Mesendoderm (in vitro differentiated cells): Measurements from ENCODE around the gene NAA80.
A peak's percentile ranks its signal among the peaks of the same experiment; 100 is the strongest.

Experiments used
- DNase-seq: peaks from one replicate; pipeline ENCODE4 v3.0.0; 2013
- H2AK5ac ChIP-seq: 2 replicates; pipeline ENCODE4 v1.6.1; 2013; ENCODE audit warnings: low read length, inconsistent platforms
- H2BK120ac ChIP-seq: 2 replicates; pipeline ENCODE4 v1.6.1; 2013; ENCODE audit warnings: low read depth, mild to moderate bottlenecking, low read length, moderate library complexity, mixed read lengths
- H2BK15ac ChIP-seq: replicated peaks from 2 replicates; pipeline ENCODE4 v1.6.1; 2013; ENCODE audit warnings: low read depth, mild to moderate bottlenecking, moderate library complexity
- H2BK5ac ChIP-seq: 2 replicates; pipeline ENCODE4 v1.6.1; 2013; ENCODE audit warnings: low read length, inconsistent platforms
- H3K18ac ChIP-seq: 2 replicates; pipeline ENCODE4 v1.6.1; 2013; ENCODE audit warnings: mild to moderate bottlenecking, low read length, mixed read lengths
- H3K23ac ChIP-seq: one replicate; pipeline ENCODE4 v1.6.1; 2013; ENCODE audit warnings: low read length
- H3K27ac ChIP-seq: 2 replicates; pipeline ENCODE4 v1.5.1; 2013; ENCODE audit warnings: low read depth, mild to moderate bottlenecking, inconsistent platforms, low read length, moderate library complexity
- H3K27me3 ChIP-seq: 2 replicates; pipeline ENCODE4 v1.6.1; 2013; ENCODE audit warnings: low read length, control low read depth, mild to moderate bottlenecking, inconsistent platforms; ENCODE audit not compliant: insufficient read depth, poor library complexity
- H3K36me3 ChIP-seq: 2 replicates; pipeline ENCODE4 v1.6.1; 2013; ENCODE audit warnings: low read length, inconsistent platforms; ENCODE audit not compliant: control insufficient read depth, insufficient read depth
- H3K4ac ChIP-seq: one replicate; pipeline ENCODE4 v1.6.1; 2013; ENCODE audit warnings: low read depth, mild to moderate bottlenecking, low read length, moderate library complexity
- H3K4me1 ChIP-seq: 2 replicates; pipeline ENCODE4 v1.6.1; 2013; ENCODE audit warnings: low read depth, low read length, inconsistent platforms; ENCODE audit not compliant: control insufficient read depth
- H3K4me2 ChIP-seq: 2 replicates; pipeline ENCODE4 v1.6.1; 2013; ENCODE audit warnings: low read length
- H3K4me3 ChIP-seq: 2 replicates; pipeline ENCODE4 v1.5.1; 2013; ENCODE audit warnings: mild to moderate bottlenecking, low read length
- H3K56ac ChIP-seq: one replicate; pipeline ENCODE4 v1.6.1; 2013; ENCODE audit warnings: low read length
- H3K79me1 ChIP-seq: 2 replicates; pipeline ENCODE4 v1.6.1; 2013; ENCODE audit warnings: low read length, inconsistent platforms
- H3K79me2 ChIP-seq: 2 replicates; pipeline ENCODE4 v1.6.1; 2013; ENCODE audit warnings: mild to moderate bottlenecking, low read length; ENCODE audit not compliant: control insufficient read depth, insufficient read depth
- H3K9ac ChIP-seq: 2 replicates; pipeline ENCODE4 v1.6.1; 2013; ENCODE audit warnings: low read length, inconsistent platforms
- H4K5ac ChIP-seq: one replicate; pipeline ENCODE4 v1.6.1; 2013; ENCODE audit warnings: low read length
- H4K8ac ChIP-seq: one replicate; pipeline ENCODE4 v1.6.1; 2013; ENCODE audit warnings: low read depth, mild to moderate bottlenecking, control low read depth, low read length, moderate library complexity
- WGBS: extraction: QIAGEN DNeasy Blood & Tissue Kit; methylation state at CpG from one replicate; pipeline ENCODE4 v1.1.7; 2013; ENCODE audit warnings: low lambda C conversion rate, missing lambda C conversion rate; ENCODE audit not compliant: insufficient coverage; ENCODE audit errors: extremely low coverage; 5-methylcytosine and 5-hydroxymethylcytosine counted together

The NAA80 gene

DNA sequence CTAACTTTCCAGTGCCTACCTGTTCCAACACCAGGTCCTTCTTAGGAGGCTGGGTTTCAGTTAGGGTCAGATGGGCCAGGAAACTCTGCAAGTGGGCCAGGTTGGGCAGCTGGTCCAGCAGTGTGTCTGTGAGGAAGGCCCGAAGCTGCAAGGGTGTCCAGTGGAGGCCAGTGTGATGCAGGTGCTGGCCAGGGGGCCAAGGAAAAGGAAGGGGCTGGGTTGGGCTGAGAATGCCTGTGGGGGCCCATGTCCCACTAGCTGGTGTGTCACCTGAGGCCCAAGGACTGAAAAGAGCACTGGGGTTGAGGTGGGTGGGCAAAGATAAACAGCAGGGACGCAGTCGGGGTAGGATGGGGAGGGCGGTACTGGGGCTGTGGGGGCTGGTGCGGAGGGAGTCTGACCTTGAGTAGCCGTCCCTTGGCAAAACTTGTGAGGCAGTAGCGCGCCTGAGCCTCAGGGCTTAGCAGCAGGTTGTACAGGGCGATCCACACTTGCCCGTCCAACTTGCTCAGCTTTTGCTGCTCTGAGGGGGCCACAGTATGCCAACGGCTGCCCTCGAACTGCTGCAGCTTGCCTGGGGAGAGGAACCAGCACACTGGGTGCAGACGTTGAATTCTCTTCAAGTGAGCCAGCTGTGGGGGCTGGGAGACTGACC lies 42.9 kb upstream of the NAA80 start:
- Histone ChIP-seq H3K79me2 (no peaks in the 10 kb centered on the region), H3K27ac (no peak overlapping the region), H3K36me3 (no peaks in the 10 kb centered on the region), H3K27me3 (peaks cover 10% of the 10 kb centered on the region), H3K79me1 (no peaks in the 10 kb centered on the region), H3K18ac (no peak overlapping the region), H2BK120ac (no peak overlapping the region), H3K4me1 (no peaks in the 10 kb centered on the region), H2BK15ac (no peak overlapping the region), H2BK5ac (no peak overlapping the region), H3K4me2 (no peak overlapping the region), H3K4ac (no peak overlapping the region), H3K23ac (no peak overlapping the region), H4K8ac (no peak overlapping the region), H2AK5ac (no peak overlapping the region), H3K9ac (no peak overlapping the region), H3K4me3 (no peak overlapping the region), H4K5ac (no peak overlapping the region), H3K56ac (no peak overlapping the region)
- no peak for DNase-seq
- WGBS, result no CpG with 5 or more reads among the region's 13 CpGs

DNA sequence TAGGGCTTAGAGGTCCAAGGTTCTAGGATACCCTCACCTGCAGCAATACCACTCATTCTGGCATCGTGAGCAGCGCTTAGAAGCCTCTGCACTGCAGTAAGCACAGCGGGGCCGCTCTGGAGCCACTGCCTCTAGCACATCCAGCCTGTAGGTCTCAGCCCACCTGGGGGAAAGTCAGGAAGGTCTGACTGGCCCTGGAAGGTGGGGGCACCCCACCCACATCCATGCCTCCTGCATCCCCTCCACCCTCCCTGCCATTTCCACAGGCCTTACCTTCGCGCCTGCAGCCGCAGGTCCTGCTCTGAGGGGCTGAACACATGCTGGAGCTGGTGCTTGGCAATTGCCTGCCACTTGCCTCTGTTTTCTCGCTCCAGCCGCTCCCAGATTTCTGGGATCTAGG lies 42.3 kb upstream of the NAA80 start:
- no peak overlapping the region for H2AK5ac ChIP-seq
- DNase-seq, result no peak
- no peak overlapping the region for H4K8ac ChIP-seq
- H2BK5ac ChIP-seq, result no peak overlapping the region
- no peak overlapping the region for H3K27ac ChIP-seq
- peak overlapping the region; percentile 92 for H3K56ac ChIP-seq
- H2BK120ac ChIP-seq, result no peak overlapping the region
- no peak overlapping the region for H3K23ac ChIP-seq
- no peaks in the 10 kb centered on the region for H3K36me3 ChIP-seq
- no peak overlapping the region for H3K4ac ChIP-seq
- H4K5ac ChIP-seq, result no peak overlapping the region
- H3K4me2 ChIP-seq, result no peak overlapping the region
- H3K4me1 ChIP-seq, result no peaks in the 10 kb centered on the region
- WGBS, result no CpG with 5 or more reads among the region's 9 CpGs
- H3K79me2 ChIP-seq, result peaks cover 2% of the 10 kb centered on the region
- H3K27me3 ChIP-seq, result peaks cover 10% of the 10 kb centered on the region
- no peak overlapping the region for H3K18ac ChIP-seq
- H3K9ac ChIP-seq, result peak overlapping the region; percentile 73
- no peak overlapping the region for H3K4me3 ChIP-seq
- peaks cover 1% of the 10 kb centered on the region for H3K79me1 ChIP-seq
- no peak overlapping the region for H2BK15ac ChIP-seq

DNA sequence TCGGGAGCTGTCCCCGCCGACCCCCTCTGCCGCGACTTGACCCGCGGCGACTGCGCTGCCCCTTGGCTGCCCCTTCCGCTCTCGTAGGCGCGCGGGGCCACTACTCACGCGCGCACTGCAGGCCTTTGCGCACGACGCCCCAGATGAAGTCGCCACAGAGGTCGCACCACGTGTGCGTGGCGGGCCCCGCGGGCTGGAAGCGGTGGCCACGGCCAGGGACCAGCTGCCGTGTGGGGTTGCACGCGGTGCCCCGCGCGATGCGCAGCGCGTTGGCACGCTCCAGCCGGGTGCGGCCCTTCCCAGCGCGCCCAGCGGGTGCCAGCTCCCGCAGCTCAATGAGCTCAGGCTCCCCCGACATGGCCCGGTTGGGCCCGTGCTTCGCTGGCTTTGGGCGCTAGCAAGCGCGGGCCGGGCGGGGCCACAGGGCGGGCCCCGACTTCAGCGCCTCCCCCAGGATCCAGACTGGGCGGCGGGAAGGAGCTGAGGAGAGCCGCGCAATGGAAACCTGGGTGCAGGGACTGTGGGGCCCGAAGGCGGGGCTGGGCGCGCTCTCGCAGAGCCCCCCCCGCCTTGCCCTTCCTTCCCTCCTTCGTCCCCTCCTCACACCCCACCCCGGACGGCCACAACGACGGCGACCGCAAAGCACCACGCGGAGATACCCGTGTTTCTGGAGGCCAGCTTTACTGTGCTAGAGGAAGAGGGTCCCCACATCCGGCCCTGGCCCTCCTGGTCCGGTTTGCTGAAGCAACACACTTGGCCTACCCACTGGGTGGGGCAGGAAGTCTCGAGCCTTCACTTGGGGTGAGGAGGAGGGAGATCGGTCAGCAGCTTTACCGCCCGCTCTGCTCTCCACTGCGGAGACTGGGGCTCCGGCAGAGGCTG lies 41.5 kb upstream of the NAA80 start, which contains the start of gene RASSF1:
RASSF1 (minus strand) TSS at position 389 of the 882 bp plus-strand sequence; CDS start at position 358, 31 bp downstream.
- H3K56ac ChIP-seq, result peak within 1 kb of the TSS; percentile 92
- peak within 1 kb of the TSS; percentile 4 for H3K4me3 ChIP-seq
- peak within 1 kb of the TSS; percentile 60 for H3K4me2 ChIP-seq
- peak within 1 kb of the TSS; percentile 73 for H3K9ac ChIP-seq
- H2BK120ac ChIP-seq, result no peak within 1 kb of the TSS
- peak within 1 kb of the TSS; percentile 62 for H3K4ac ChIP-seq
- H2BK5ac ChIP-seq, result no peak within 1 kb of the TSS
- no peak within 1 kb of the TSS for H2BK15ac ChIP-seq
- peak within 1 kb of the TSS; percentile 45 for H3K23ac ChIP-seq
- DNase-seq, result peak; percentile 23
- no peaks in the 10 kb centered on the region for H3K4me1 ChIP-seq
- no peak within 1 kb of the TSS for H4K8ac ChIP-seq
- H3K79me1 ChIP-seq, result peaks cover 6% of the 10 kb centered on the region
- no peak within 1 kb of the TSS for H4K5ac ChIP-seq
- peaks cover 11% of the 10 kb centered on the region for H3K79me2 ChIP-seq
- WGBS, result no CpG with 5 or more reads among the region's 85 CpGs
- no peak within 1 kb of the TSS for H2AK5ac ChIP-seq
- H3K18ac ChIP-seq, result peak within 1 kb of the TSS; percentile 3
- peaks cover 10% of the 10 kb centered on the region for H3K27me3 ChIP-seq
- no peaks in the 10 kb centered on the region for H3K36me3 ChIP-seq
- H3K27ac ChIP-seq, result no peak within 1 kb of the TSS

DNA sequence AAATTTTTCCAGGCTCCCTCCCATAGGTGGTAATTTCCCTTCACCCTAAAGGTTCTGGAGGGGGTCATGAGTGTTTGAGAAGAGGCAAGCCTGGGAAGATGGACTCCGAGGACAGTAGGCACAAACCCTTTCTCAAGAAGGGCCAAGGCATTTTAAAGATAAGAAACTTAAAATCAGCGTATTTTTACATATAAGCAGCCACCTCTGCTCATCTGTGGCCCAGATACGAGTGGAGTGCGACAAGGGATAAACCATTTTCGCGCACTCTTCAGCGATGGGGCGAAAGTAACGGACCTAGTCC lies 40.9 kb upstream of the NAA80 start:
- H3K4me3 ChIP-seq, result no peak overlapping the region
- H3K23ac ChIP-seq, result peak overlapping the region; percentile 45
- peak overlapping the region; percentile 60 for H3K4me2 ChIP-seq
- H2AK5ac ChIP-seq, result no peak overlapping the region
- H2BK15ac ChIP-seq, result no peak overlapping the region
- no peak for DNase-seq
- peak overlapping the region; percentile 92 for H3K56ac ChIP-seq
- peaks cover 8% of the 10 kb centered on the region for H3K79me1 ChIP-seq
- no peak overlapping the region for H2BK120ac ChIP-seq
- WGBS, result no CpG with 5 or more reads among the region's 9 CpGs
- H3K79me2 ChIP-seq, result peaks cover 15% of the 10 kb centered on the region
- H2BK5ac ChIP-seq, result no peak overlapping the region
- H4K5ac ChIP-seq, result no peak overlapping the region
- H3K27ac ChIP-seq, result no peak overlapping the region
- H3K27me3 ChIP-seq, result peaks cover 10% of the 10 kb centered on the region
- no peak overlapping the region for H3K18ac ChIP-seq
- no peaks in the 10 kb centered on the region for H3K36me3 ChIP-seq
- no peak overlapping the region for H3K4ac ChIP-seq
- no peak overlapping the region for H4K8ac ChIP-seq
- H3K9ac ChIP-seq, result peak overlapping the region; percentile 73
- no peaks in the 10 kb centered on the region for H3K4me1 ChIP-seq

DNA sequence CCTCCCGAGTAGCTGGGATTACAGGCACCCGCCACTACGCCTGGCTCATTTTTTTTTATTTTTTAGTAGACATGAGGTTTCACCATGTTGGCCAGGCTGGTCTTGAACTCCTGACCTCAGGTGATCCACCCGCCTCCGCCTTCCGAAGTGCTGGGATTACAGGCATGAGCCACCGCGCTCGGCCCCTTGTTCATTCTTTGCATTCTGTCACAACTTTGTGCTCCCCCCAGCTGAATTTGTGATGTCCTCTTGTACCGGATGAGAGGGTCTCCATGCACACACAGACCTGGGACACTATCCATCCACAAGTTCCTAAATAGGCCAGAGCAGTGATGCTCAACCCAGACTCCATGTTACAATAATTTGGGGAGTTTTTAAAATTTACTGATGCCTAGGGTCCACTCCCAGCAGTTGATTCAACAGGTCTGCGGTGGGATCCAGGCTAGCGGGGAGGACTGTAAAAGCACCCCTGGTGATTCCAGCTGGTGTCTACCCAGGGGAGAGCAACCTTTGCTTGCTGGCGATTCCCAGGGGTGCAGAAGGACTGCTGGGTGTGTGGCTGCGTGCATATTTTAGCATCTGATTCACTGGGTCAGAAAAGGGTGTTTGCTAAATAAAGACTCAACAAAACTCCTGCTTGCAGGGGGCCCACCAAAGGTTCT lies 40.4 kb upstream of the NAA80 start:
- no CpG with 5 or more reads among the region's 14 CpGs for WGBS
- peaks cover 10% of the 10 kb centered on the region for H3K27me3 ChIP-seq

More for the DNA sequence above, 40.4 kb upstream of the NAA80 start:
- Histone ChIP-seq H3K36me3 (no peaks in the 10 kb centered on the region), H2BK5ac (no peak overlapping the region), H4K8ac (no peak overlapping the region), H3K4me3 (no peak overlapping the region), H3K4me2 (no peak overlapping the region), H3K4ac (no peak overlapping the region), H3K27ac (no peak overlapping the region), H2BK120ac (no peak overlapping the region), H3K9ac (peak overlapping the region; percentile 73), H2BK15ac (no peak overlapping the region), H4K5ac (no peak overlapping the region), H3K4me1 (no peaks in the 10 kb centered on the region), H3K79me2 (peaks cover 16% of the 10 kb centered on the region), H3K23ac (no peak overlapping the region), H3K56ac (no peak overlapping the region), H2AK5ac (no peak overlapping the region), H3K18ac (no peak overlapping the region), H3K79me1 (peaks cover 9% of the 10 kb centered on the region)
- DNase-seq, result no peak
